HEK293 (cell line): ENCODE results near the gene CREB3L1.

Source experiments
- HOXA7 ChIP-seq: sonication (generic); formaldehyde crosslinking; IDR thresholded peaks from 2 replicates; pipeline ENCODE4 v1.8.1; 2022; ENCODE audit warnings: missing genetic modification reagents, borderline replicate concordance
- REST ChIP-seq: fragments of 450-650 bp; formaldehyde crosslinking; IDR thresholded peaks from 2 replicates; pipeline ENCODE4 v1.5.1; 2016; ENCODE audit warnings: missing biosample characterization, missing genetic modification characterization
- ZBTB7A ChIP-seq: fragments of 450-650 bp; formaldehyde crosslinking; IDR thresholded peaks from 2 replicates; pipeline ENCODE4 v1.5.1; 2016; ENCODE audit warnings: low read depth, missing biosample characterization, missing genetic modification characterization
- ZFP41 ChIP-seq: fragments of 450-650 bp; formaldehyde crosslinking; IDR thresholded peaks from 2 replicates; pipeline ENCODE4 v1.5.1; 2016; ENCODE audit warnings: missing biosample characterization, missing genetic modification characterization, borderline replicate concordance
- ZNF18 ChIP-seq: fragments of 450-650 bp; formaldehyde crosslinking; IDR thresholded peaks from 2 replicates; pipeline ENCODE4 v1.5.1; 2016; ENCODE audit warnings: missing biosample characterization, missing genetic modification characterization
- ZNF2 ChIP-seq: fragments of 450-650 bp; formaldehyde crosslinking; IDR thresholded peaks from 2 replicates; pipeline ENCODE4 v1.5.1; 2016; ENCODE audit warnings: missing biosample characterization, missing genetic modification characterization
- ZNF416 ChIP-seq: fragments of 450-650 bp; formaldehyde crosslinking; IDR thresholded peaks from 2 replicates; pipeline ENCODE4 v1.5.1; 2016; ENCODE audit warnings: missing biosample characterization, missing genetic modification characterization
- ZNF701 ChIP-seq: fragments of 450-650 bp; formaldehyde crosslinking; IDR thresholded peaks from 2 replicates; pipeline ENCODE4 v1.5.1; 2016; ENCODE audit warnings: missing biosample characterization, missing genetic modification characterization
- ZNF707 ChIP-seq: fragments of 450-650 bp; formaldehyde crosslinking; IDR thresholded peaks from 2 replicates; pipeline ENCODE4 v1.5.1; 2016; ENCODE audit warnings: missing biosample characterization, missing genetic modification characterization
- TF ChIP-seq, protein P1 (sequence below): fragments of 450-650 bp; formaldehyde crosslinking; IDR thresholded peaks from 2 replicates; pipeline ENCODE4 v1.5.1; 2016; ENCODE audit warnings: missing biosample characterization, missing genetic modification characterization
- TF ChIP-seq, protein P2 (sequence below): fragments of 450-650 bp; formaldehyde crosslinking; IDR thresholded peaks from 2 replicates; pipeline ENCODE4 v1.5.1; 2017; ENCODE audit warnings: missing biosample characterization, missing genetic modification characterization

DNA sequence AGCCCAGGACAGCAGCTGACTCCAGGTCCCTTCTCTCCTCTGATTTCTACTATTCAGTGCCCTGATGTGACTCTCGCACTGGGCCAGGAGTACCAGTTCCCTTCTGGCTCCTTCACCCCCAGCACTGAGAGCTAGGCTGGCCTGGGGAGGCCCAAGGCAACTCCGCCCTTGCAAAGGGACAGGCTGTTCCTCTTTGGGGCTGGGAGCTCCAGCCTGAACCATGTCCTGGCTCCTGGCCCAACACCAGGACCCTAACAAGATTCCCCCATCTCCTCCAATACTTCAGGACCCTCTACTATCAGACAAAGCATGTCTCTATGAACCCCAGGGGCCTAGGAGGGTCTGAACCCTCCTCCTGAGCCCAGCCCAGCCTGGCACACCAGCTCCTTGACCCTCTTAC is 12.5 kb downstream of the CREB3L1 start:
- TF ChIP-seq, protein P1, sequence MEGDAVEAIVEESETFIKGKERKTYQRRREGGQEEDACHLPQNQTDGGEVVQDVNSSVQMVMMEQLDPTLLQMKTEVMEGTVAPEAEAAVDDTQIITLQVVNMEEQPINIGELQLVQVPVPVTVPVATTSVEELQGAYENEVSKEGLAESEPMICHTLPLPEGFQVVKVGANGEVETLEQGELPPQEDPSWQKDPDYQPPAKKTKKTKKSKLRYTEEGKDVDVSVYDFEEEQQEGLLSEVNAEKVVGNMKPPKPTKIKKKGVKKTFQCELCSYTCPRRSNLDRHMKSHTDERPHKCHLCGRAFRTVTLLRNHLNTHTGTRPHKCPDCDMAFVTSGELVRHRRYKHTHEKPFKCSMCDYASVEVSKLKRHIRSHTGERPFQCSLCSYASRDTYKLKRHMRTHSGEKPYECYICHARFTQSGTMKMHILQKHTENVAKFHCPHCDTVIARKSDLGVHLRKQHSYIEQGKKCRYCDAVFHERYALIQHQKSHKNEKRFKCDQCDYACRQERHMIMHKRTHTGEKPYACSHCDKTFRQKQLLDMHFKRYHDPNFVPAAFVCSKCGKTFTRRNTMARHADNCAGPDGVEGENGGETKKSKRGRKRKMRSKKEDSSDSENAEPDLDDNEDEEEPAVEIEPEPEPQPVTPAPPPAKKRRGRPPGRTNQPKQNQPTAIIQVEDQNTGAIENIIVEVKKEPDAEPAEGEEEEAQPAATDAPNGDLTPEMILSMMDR (tag by site-specific recombination), result no peak
- TF ChIP-seq ZNF707 (tag by site-specific recombination) (no peak), ZFP41 (tag by site-specific recombination) (no peak), ZBTB7A (tag by site-specific recombination) (no peak), REST (tag by site-specific recombination) (no peak), ZNF18 (tag by site-specific recombination) (no peak), ZNF416 (tag by site-specific recombination) (no peak), ZNF701 (tag by site-specific recombination) (no peak), ZNF2 (tag by site-specific recombination) (no peak), HOXA7 (no peak)
- TF ChIP-seq, protein P2, sequence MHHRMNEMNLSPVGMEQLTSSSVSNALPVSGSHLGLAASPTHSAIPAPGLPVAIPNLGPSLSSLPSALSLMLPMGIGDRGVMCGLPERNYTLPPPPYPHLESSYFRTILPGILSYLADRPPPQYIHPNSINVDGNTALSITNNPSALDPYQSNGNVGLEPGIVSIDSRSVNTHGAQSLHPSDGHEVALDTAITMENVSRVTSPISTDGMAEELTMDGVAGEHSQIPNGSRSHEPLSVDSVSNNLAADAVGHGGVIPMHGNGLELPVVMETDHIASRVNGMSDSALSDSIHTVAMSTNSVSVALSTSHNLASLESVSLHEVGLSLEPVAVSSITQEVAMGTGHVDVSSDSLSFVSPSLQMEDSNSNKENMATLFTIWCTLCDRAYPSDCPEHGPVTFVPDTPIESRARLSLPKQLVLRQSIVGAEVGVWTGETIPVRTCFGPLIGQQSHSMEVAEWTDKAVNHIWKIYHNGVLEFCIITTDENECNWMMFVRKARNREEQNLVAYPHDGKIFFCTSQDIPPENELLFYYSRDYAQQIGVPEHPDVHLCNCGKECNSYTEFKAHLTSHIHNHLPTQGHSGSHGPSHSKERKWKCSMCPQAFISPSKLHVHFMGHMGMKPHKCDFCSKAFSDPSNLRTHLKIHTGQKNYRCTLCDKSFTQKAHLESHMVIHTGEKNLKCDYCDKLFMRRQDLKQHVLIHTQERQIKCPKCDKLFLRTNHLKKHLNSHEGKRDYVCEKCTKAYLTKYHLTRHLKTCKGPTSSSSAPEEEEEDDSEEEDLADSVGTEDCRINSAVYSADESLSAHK (tag by site-specific recombination), result no peak
